Measurements from ENCODE around the gene STOML2.

DNA sequence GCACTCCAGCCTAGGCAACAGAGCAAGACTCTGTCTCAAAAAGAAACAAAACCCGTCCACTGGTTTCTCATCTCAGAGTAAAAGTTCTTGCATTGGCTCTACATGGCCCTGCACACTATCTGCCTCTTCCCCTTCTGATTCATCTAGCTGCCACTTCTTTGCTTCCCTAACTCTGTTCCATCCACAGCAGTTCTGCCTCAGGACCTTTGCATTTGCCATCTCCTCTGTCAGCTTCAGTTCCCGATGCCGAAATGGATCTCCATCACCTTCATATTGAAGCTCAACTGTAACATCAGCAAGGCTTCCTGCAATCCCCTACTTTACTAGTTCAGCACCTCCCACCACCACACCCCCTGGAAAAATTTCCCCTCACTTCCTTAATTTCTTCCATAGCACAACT, 5.4 kb downstream of the STOML2 start:
- TF ChIP-seq, protein P1, sequence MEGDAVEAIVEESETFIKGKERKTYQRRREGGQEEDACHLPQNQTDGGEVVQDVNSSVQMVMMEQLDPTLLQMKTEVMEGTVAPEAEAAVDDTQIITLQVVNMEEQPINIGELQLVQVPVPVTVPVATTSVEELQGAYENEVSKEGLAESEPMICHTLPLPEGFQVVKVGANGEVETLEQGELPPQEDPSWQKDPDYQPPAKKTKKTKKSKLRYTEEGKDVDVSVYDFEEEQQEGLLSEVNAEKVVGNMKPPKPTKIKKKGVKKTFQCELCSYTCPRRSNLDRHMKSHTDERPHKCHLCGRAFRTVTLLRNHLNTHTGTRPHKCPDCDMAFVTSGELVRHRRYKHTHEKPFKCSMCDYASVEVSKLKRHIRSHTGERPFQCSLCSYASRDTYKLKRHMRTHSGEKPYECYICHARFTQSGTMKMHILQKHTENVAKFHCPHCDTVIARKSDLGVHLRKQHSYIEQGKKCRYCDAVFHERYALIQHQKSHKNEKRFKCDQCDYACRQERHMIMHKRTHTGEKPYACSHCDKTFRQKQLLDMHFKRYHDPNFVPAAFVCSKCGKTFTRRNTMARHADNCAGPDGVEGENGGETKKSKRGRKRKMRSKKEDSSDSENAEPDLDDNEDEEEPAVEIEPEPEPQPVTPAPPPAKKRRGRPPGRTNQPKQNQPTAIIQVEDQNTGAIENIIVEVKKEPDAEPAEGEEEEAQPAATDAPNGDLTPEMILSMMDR (optimal IDR thresholded peaks at IDR 0.05 in 1 of 3, IDR thresholded peaks at IDR 0.05 in 1 of 3, conservative IDR thresholded peaks at IDR 0.05 in 1 of 3; ENCODE audit: extremely low read depth in 1 of 3, insufficient read depth in 2 of 3, low read length in 3 of 3), result no peak
- no peak for TF ChIP-seq EZH2 (IDR thresholded peaks at IDR 0.05; ENCODE audit: low read length)
